Fibroblast of lung (primary cell): ENCODE data around the gene ETAA1. TPM values are rescaled to one million over a fixed set of nuclear protein-coding genes. Genes with fewer than 3 reads are reported as not detected.

Experiments
- DNase-seq, 2 donors: peaks; one replicate each; pipeline versions ENCODE4 v3.0.0 to v3.0.0-alpha.2; 2010; ENCODE audit warnings: low read depth in 2 of 2
- H2AFZ ChIP-seq: 2 replicates; pipeline ENCODE4 v1.5.1; 2012; ENCODE audit warnings: low read length, control low read depth, inconsistent platforms
- H3K27ac ChIP-seq: 2 replicates; pipeline ENCODE4 v1.5.1; 2011; ENCODE audit warnings: low read length, control low read depth; ENCODE audit not compliant: insufficient read depth
- H3K27me3 ChIP-seq: 2 replicates; pipeline ENCODE4 v1.5.1; 2011; ENCODE audit warnings: mild to moderate bottlenecking, low read length; ENCODE audit not compliant: control insufficient read depth, insufficient read depth
- H3K36me3 ChIP-seq: 2 replicates; pipeline ENCODE4 v1.5.1; 2011; ENCODE audit warnings: low read length; ENCODE audit not compliant: control insufficient read depth, insufficient read depth
- H3K4me1 ChIP-seq: 2 replicates; pipeline ENCODE4 v1.5.1; 2011; ENCODE audit warnings: low read length; ENCODE audit not compliant: control insufficient read depth, insufficient read depth; ENCODE audit errors: extremely low read depth
- H3K4me2 ChIP-seq: 2 replicates; pipeline ENCODE4 v1.5.1; 2011; ENCODE audit warnings: low read length, control low read depth; ENCODE audit not compliant: insufficient read depth; ENCODE audit errors: extremely low read depth
- H3K4me3 ChIP-seq, 4 experiments: fragments of 200-600 bp in 1 of 4; sonication (generic) in 1 of 4; replicated peaks in 1 of 4; 2 replicates each; pipeline ENCODE4 v1.5.1; 2011 to 2016; ENCODE audit warnings: low read length in 4 of 4, low read depth in 3 of 4, mild to moderate bottlenecking in 3 of 4, control low read depth in 2 of 4, inconsistent platforms in 1 of 4, mixed read lengths in 1 of 4; ENCODE audit not compliant: insufficient read depth in 1 of 4; ENCODE audit errors: control extremely low read depth in 1 of 4
- H3K79me2 ChIP-seq: 2 replicates; pipeline ENCODE4 v1.5.1; 2012; ENCODE audit warnings: mild to moderate bottlenecking, low read length, inconsistent platforms; ENCODE audit not compliant: control insufficient read depth, insufficient read depth
- H3K9ac ChIP-seq: 2 replicates; pipeline ENCODE4 v1.5.1; 2011; ENCODE audit warnings: mild to moderate bottlenecking, low read length, control low read depth; ENCODE audit not compliant: insufficient read depth
- H3K9me3 ChIP-seq: 2 replicates; pipeline ENCODE4 v1.5.1; 2012; ENCODE audit warnings: low read depth, low read length; ENCODE audit not compliant: control insufficient read depth, insufficient read depth
- H4K20me1 ChIP-seq: 2 replicates; pipeline ENCODE4 v1.5.1; 2011; ENCODE audit warnings: low read length; ENCODE audit not compliant: control insufficient read depth, insufficient read depth; ENCODE audit errors: extremely low read depth
- EZH2 ChIP-seq: IDR thresholded peaks from 2 replicates; pipeline ENCODE4 v1.5.1; 2012; ENCODE audit warnings: low read length, control low read depth, mild to moderate bottlenecking; ENCODE audit errors: missing control alignments
- polyA plus RNA-seq, 2 donors: library from polyadenylated mRNA; depleted of rRNA in 1 of 2; stranded (reverse) in 1 of 2; unstranded in 1 of 2; fragments of >200 nt; gene quantifications; 2 replicates each; pipeline ENCODE4 v1.2.1, GENCODE V29; 2011 to 2012; ENCODE audit warnings: missing spikeins in 1 of 2
- total RNA-seq: library from RNA; depleted of rRNA; stranded (reverse); fragments of >200 nt; gene quantifications from 2 replicates; pipeline ENCODE4 v1.2.1, GENCODE V29; 2014
- TF ChIP-seq, protein P1 (sequence below), 2 donors: IDR thresholded peaks in 1 of 2; conservative IDR thresholded peaks in 1 of 2; 1 replicate in 1 of 2; 2 replicates in 1 of 2; pipeline ENCODE4 v1.5.1; 2011 to 2012; ENCODE audit warnings: low read length in 2 of 2, control low read depth in 1 of 2, inconsistent platforms in 1 of 2, low read depth in 1 of 2, mild to moderate bottlenecking in 1 of 2

ETAA1 gene
- total and polyA plus RNA-seq, 2 donors (not counting 1 experiment from before 2014, with no cell fraction given), result 14.1 to 19.2 TPM

DNA sequence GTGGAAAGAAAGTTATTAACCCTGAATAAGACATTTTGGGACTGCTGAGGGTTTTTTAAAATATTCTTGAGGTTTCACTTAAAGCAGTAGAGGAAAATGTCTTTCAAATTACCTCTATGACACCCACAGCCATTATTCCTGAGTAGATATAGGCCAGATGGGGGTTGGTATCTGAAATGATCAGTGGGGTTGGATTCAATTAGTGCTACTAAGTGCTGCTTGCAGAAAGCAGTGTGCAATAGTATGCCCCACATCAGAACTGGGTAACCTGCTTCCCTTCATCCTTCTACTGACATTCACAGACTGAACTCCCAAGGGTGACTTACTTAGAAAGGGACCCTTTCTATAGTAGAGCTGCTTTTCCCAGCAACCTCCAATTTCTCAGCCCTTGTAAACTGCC, 7.3 kb upstream of the ETAA1 start:
- Histone ChIP-seq H3K27me3 (no peaks in the 10 kb centered on the region), H3K4me1 (peaks cover 20% of the 10 kb centered on the region), H3K36me3 (no peaks in the 10 kb centered on the region), H3K4me3 (no peak overlapping the region), H2AFZ (peak overlapping the region; percentile 35), H3K9me3 (no peaks in the 10 kb centered on the region), H4K20me1 (no peaks in the 10 kb centered on the region), H3K4me2 (peak overlapping the region; percentile 23), H3K27ac (peak overlapping the region; percentile 60), H3K9ac (no peak overlapping the region), H3K79me2 (no peaks in the 10 kb centered on the region)
- TF ChIP-seq, protein P1, sequence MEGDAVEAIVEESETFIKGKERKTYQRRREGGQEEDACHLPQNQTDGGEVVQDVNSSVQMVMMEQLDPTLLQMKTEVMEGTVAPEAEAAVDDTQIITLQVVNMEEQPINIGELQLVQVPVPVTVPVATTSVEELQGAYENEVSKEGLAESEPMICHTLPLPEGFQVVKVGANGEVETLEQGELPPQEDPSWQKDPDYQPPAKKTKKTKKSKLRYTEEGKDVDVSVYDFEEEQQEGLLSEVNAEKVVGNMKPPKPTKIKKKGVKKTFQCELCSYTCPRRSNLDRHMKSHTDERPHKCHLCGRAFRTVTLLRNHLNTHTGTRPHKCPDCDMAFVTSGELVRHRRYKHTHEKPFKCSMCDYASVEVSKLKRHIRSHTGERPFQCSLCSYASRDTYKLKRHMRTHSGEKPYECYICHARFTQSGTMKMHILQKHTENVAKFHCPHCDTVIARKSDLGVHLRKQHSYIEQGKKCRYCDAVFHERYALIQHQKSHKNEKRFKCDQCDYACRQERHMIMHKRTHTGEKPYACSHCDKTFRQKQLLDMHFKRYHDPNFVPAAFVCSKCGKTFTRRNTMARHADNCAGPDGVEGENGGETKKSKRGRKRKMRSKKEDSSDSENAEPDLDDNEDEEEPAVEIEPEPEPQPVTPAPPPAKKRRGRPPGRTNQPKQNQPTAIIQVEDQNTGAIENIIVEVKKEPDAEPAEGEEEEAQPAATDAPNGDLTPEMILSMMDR (conservative IDR thresholded peaks at IDR 0.05 in 1 of 2, IDR thresholded peaks at IDR 0.05 in 1 of 2; ENCODE audit: low read depth in 1 of 2, low read length in 2 of 2), result no peak
- no peak for TF ChIP-seq EZH2
- DNase-seq, result no peak

DNA sequence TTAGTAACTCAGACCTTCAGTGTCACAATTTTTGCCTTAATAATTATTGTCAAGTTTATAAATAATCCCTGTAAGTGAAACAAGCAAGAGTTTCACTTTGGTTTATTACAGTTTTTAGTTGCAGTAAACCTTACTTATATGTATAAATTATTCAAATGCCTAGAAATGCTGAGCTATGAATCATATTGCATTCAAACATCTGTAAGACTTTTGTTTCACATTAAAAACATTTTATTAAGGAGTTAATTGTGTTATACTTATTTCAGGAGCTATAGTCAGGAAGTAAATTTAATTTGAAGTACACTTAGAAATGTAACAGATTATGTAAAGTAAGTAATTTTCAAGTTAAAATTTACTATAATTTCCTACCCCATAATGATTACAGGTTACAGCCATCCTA, 3.9 kb upstream of the ETAA1 start:
- Histone ChIP-seq H3K4me3 (no peak overlapping the region), H3K27me3 (no peaks in the 10 kb centered on the region), H4K20me1 (no peaks in the 10 kb centered on the region), H3K9ac (no peak overlapping the region), H3K27ac (no peak overlapping the region), H2AFZ (no peak overlapping the region), H3K4me1 (peaks cover 20% of the 10 kb centered on the region), H3K36me3 (no peaks in the 10 kb centered on the region), H3K4me2 (peak overlapping the region; percentile 49), H3K79me2 (peaks cover 7% of the 10 kb centered on the region), H3K9me3 (no peaks in the 10 kb centered on the region)
- TF ChIP-seq, protein P1 (conservative IDR thresholded peaks at IDR 0.05 in 1 of 2, IDR thresholded peaks at IDR 0.05 in 1 of 2; ENCODE audit: low read depth in 1 of 2, low read length in 2 of 2), result no peak
- no peak for TF ChIP-seq EZH2
- DNase-seq, result no peak

DNA sequence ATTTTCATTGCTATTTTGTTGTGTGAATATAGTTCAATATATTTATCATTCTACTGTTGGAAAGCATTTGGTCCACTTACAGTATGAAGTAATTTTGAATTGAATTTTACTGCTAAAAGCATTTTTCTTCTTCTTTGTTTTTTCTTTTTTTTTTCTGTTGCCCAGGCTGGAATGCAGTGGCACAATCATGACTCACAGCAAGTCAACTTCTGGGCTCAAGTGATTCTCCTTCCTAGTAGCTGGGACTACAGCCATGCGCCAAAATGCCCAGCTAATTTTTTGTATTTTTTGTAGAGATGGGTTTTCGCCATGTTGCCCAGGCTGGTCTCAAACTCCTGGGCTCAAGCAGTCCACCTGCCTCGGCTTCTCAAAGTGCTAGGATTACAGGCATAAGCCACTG, 2.4 kb upstream of the ETAA1 start:
- Histone ChIP-seq H4K20me1 (no peaks in the 10 kb centered on the region), H3K27ac (no peak overlapping the region), H3K9ac (no peak overlapping the region), H3K79me2 (peaks cover 14% of the 10 kb centered on the region), H3K4me3 (no peak overlapping the region), H3K9me3 (no peaks in the 10 kb centered on the region), H3K4me1 (peaks cover 12% of the 10 kb centered on the region), H3K4me2 (peak overlapping the region; percentile 46), H3K36me3 (no peaks in the 10 kb centered on the region), H2AFZ (no peak overlapping the region), H3K27me3 (no peaks in the 10 kb centered on the region)
- TF ChIP-seq EZH2, result no peak
- TF ChIP-seq, protein P1 (conservative IDR thresholded peaks at IDR 0.05 in 1 of 2, IDR thresholded peaks at IDR 0.05 in 1 of 2; ENCODE audit: low read depth in 1 of 2, low read length in 2 of 2), result no peak
- peak; percentile 56 to 58 for DNase-seq
